Ishikawa (cell line): ENCODE measurements around the gene OR51B6.

ENCODE experiments used
- CEBPB ChIP-seq: IDR thresholded peaks from 2 replicates; pipeline ENCODE4 v1.6.1; 2012
- CREB1 ChIP-seq: IDR thresholded peaks from 2 replicates; pipeline ENCODE4 v1.6.1; 2012; ENCODE audit warnings: low read depth
- EGR1 ChIP-seq: IDR thresholded peaks from 2 replicates; pipeline ENCODE4 v1.6.1; 2012
- EP300 ChIP-seq: IDR thresholded peaks from 2 replicates; pipeline ENCODE4 v1.6.1; 2012; ENCODE audit warnings: borderline replicate concordance
- FOXM1 ChIP-seq: IDR thresholded peaks from 2 replicates; pipeline ENCODE4 v1.6.1; 2012; ENCODE audit warnings: low read depth, borderline replicate concordance
- NFIC ChIP-seq: IDR thresholded peaks from 2 replicates; pipeline ENCODE4 v1.6.1; 2012
- RAD21 ChIP-seq: IDR thresholded peaks from 2 replicates; pipeline ENCODE4 v1.6.1; 2012; ENCODE audit warnings: low read depth
- TAF1 ChIP-seq: IDR thresholded peaks from 2 replicates; pipeline ENCODE4 v1.6.1; 2012; ENCODE audit warnings: low read depth, mild to moderate bottlenecking
- TCF12 ChIP-seq: IDR thresholded peaks from 2 replicates; pipeline ENCODE4 v1.6.1; 2012; ENCODE audit warnings: low read depth
- TEAD4 ChIP-seq: IDR thresholded peaks from 2 replicates; pipeline ENCODE4 v1.6.1; 2012
- YY1 ChIP-seq: IDR thresholded peaks from 2 replicates; pipeline ENCODE4 v1.6.1; 2012; ENCODE audit warnings: low read depth
- ZBTB7A ChIP-seq: IDR thresholded peaks from 2 replicates; pipeline ENCODE4 v1.6.1; 2012; ENCODE audit warnings: low read depth
- TF ChIP-seq, protein P1 (sequence below): IDR thresholded peaks from 2 replicates; pipeline ENCODE4 v1.6.1; 2012; ENCODE audit warnings: low read depth, mild to moderate bottlenecking
- TF ChIP-seq, protein P2 (sequence below): IDR thresholded peaks from 2 replicates; pipeline ENCODE4 v1.6.1; 2012
- TF ChIP-seq, protein P3 (sequence below): IDR thresholded peaks from 2 replicates; pipeline ENCODE4 v1.6.1; 2012

OR51B6 gene

DNA sequence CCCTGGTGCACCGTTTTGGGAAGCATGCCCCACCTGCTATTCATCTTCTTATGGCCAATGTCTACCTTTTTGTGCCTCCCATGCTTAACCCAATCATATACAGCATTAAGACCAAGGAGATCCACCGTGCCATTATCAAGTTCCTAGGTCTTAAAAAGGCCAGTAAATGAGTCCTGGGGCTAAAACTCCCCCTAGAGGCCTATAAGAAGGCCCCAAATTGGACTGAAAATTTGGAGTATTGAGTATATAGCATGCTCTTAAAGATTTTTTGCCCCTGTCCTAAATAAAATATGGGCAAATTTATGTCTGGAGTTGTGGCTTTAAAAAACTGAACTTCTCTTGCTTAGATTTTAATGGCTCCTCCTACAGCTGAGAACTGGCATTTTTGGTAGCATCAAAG lies 38.9 kb downstream of the OR51B6 start:
- TF ChIP-seq ZBTB7A, result no peak
- no peak for TF ChIP-seq CEBPB
- TF ChIP-seq EGR1, result no peak
- no peak for TF ChIP-seq TAF1
- TF ChIP-seq NFIC, result no peak
- TF ChIP-seq FOXM1, result no peak
- TF ChIP-seq CREB1, result no peak
- TF ChIP-seq, protein P1, sequence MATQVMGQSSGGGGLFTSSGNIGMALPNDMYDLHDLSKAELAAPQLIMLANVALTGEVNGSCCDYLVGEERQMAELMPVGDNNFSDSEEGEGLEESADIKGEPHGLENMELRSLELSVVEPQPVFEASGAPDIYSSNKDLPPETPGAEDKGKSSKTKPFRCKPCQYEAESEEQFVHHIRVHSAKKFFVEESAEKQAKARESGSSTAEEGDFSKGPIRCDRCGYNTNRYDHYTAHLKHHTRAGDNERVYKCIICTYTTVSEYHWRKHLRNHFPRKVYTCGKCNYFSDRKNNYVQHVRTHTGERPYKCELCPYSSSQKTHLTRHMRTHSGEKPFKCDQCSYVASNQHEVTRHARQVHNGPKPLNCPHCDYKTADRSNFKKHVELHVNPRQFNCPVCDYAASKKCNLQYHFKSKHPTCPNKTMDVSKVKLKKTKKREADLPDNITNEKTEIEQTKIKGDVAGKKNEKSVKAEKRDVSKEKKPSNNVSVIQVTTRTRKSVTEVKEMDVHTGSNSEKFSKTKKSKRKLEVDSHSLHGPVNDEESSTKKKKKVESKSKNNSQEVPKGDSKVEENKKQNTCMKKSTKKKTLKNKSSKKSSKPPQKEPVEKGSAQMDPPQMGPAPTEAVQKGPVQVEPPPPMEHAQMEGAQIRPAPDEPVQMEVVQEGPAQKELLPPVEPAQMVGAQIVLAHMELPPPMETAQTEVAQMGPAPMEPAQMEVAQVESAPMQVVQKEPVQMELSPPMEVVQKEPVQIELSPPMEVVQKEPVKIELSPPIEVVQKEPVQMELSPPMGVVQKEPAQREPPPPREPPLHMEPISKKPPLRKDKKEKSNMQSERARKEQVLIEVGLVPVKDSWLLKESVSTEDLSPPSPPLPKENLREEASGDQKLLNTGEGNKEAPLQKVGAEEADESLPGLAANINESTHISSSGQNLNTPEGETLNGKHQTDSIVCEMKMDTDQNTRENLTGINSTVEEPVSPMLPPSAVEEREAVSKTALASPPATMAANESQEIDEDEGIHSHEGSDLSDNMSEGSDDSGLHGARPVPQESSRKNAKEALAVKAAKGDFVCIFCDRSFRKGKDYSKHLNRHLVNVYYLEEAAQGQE, result no peak
- TF ChIP-seq, protein P2, sequence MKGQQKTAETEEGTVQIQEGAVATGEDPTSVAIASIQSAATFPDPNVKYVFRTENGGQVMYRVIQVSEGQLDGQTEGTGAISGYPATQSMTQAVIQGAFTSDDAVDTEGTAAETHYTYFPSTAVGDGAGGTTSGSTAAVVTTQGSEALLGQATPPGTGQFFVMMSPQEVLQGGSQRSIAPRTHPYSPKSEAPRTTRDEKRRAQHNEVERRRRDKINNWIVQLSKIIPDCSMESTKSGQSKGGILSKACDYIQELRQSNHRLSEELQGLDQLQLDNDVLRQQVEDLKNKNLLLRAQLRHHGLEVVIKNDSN, result no peak
- no peak for TF ChIP-seq TEAD4
- TF ChIP-seq, protein P3, sequence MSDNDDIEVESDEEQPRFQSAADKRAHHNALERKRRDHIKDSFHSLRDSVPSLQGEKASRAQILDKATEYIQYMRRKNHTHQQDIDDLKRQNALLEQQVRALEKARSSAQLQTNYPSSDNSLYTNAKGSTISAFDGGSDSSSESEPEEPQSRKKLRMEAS, result no peak

DNA sequence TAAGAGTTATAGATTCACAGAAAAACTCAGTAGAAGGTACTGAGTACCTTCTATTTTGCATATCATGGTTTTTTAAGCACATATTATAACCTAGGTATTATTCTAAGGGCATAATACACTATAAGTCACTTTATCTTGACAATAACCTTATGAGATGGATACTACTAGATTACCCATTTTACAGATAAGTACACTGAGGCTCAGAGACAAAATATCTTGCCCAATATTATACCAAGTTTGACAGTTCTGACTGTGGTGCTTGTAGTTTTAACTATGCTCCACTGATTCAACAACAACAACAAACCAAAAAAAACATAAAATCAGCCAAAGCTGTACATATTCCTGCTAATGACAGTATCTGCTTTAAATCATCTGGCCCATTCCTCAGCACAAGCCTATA lies 42.8 kb downstream of the OR51B6 start:
- TF ChIP-seq, protein P1, result no peak
- no peak for TF ChIP-seq EP300
- no peak for TF ChIP-seq CEBPB
- TF ChIP-seq, protein P2, result no peak
- no peak for TF ChIP-seq FOXM1
- no peak for TF ChIP-seq ZBTB7A
- TF ChIP-seq TAF1, result no peak
- TF ChIP-seq, protein P3, result no peak

DNA sequence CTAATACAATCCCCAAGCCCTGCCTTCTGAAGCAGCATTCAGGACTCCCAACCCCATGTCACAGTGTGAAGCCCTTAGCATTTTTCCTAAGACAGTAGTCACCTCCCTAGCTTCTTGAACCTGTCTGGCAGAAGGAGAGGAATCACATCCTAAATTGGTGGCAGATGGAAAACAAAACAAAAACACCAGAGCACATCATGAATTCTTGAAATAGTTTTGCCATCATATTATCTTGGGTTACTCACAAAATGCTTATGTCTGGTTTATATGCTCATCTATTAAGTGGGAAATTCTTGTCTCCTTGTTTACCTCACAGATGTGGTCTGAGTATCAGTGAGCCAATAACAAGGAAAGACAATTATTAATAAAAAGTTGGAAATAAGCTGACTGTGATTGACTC lies 47.6 kb downstream of the OR51B6 start:
- no peak for TF ChIP-seq ZBTB7A
- TF ChIP-seq CREB1, result no peak
- no peak for TF ChIP-seq TAF1
- no peak for TF ChIP-seq RAD21
- TF ChIP-seq, protein P2, result no peak
- TF ChIP-seq TEAD4, result no peak
- TF ChIP-seq, protein P1, result no peak
- no peak for TF ChIP-seq CEBPB
- TF ChIP-seq, protein P3, result no peak
- no peak for TF ChIP-seq TCF12
- TF ChIP-seq FOXM1, result no peak
- TF ChIP-seq EGR1, result no peak
- no peak for TF ChIP-seq YY1
- TF ChIP-seq EP300, result no peak
- no peak for TF ChIP-seq NFIC
